ENCODE data around the gene KPNA4.

DNA sequence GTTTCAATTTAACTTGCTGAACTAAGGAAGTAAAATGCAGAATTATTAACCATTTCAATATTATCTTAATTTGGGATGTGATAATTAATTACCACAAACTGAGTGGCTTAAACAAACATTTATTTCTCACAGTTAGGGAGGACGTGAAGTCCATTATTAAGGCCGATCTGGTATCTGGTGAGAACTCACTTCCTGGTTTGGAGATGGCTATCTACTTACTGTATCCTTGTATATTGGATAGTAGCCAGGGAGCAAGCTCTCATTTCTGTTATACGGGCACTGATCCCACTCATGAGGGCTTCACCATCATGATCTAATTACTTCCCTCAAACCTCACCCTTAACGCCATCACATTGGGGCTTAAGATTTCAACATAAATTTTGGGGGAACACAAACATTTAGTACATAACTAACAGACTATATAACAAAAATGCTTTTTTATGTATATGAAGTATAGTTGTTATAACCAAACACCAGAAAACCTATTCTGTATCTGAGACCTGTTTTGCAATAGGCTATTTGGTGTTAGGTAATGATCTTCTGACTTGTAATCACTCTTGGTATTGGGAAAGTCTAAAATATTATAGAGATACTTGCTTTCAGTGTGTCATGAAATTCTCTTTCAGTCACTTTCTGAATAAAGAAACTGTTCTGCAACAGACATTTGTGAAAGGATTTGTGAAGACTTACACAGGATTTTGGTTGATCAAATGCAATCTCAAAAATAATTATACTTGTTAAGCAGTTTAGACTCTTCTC is 4.7 kb upstream of the KPNA4 start:
- TF ChIP-seq, protein P1, sequence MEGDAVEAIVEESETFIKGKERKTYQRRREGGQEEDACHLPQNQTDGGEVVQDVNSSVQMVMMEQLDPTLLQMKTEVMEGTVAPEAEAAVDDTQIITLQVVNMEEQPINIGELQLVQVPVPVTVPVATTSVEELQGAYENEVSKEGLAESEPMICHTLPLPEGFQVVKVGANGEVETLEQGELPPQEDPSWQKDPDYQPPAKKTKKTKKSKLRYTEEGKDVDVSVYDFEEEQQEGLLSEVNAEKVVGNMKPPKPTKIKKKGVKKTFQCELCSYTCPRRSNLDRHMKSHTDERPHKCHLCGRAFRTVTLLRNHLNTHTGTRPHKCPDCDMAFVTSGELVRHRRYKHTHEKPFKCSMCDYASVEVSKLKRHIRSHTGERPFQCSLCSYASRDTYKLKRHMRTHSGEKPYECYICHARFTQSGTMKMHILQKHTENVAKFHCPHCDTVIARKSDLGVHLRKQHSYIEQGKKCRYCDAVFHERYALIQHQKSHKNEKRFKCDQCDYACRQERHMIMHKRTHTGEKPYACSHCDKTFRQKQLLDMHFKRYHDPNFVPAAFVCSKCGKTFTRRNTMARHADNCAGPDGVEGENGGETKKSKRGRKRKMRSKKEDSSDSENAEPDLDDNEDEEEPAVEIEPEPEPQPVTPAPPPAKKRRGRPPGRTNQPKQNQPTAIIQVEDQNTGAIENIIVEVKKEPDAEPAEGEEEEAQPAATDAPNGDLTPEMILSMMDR (IDR thresholded peaks at IDR 0.05): no peak
- no peak for TF ChIP-seq POLR2A (IDR thresholded peaks at IDR 0.05)
